ENCODE data around the gene HOXD13.

DNA sequence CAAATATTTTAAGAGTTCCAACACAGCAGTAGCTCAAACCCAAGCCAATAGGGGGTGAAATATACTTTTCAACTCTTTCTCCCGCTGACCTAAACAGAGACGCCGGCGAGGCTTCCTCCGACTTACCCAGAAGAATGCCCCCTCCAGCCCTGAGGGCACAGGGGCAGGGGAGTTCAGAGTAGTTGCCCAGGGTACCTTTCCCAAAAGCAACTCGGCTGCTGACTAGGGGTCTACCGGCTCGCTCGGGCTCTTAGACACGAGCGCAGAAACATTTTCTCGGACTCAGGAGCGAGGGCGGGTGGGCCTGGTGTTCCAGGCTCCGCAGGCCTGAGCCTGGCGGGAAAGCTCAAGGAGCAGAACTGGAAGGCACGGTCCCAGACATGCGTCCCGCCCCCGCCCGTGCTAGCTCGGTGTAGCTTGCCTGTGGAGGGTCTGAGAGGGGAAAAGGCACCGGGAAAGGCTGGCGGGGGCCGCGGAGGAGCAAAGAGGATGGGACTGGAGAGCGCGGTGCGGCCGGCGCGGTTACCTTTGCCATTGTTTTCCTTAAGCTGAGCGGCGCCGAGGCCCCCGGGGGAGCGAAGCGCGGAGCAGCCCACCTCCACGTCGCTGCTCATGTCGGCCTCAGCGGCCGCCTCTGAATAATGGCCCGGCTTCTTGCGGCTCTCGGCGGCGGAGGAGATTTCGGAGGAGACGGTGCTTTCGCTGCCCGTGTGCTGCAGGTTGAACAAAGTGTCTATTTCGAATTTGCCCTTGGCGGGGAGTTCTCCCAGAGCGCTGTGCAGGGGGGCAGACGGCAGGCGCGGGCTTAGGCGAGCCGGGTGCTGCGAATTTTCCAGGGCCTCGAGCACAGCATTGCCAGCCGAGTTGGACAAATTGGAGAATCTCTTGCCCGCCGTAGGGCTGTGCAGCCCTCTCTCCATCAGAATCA is 9.4 kb upstream of the HOXD13 start:
- TF ChIP-seq, protein P1, sequence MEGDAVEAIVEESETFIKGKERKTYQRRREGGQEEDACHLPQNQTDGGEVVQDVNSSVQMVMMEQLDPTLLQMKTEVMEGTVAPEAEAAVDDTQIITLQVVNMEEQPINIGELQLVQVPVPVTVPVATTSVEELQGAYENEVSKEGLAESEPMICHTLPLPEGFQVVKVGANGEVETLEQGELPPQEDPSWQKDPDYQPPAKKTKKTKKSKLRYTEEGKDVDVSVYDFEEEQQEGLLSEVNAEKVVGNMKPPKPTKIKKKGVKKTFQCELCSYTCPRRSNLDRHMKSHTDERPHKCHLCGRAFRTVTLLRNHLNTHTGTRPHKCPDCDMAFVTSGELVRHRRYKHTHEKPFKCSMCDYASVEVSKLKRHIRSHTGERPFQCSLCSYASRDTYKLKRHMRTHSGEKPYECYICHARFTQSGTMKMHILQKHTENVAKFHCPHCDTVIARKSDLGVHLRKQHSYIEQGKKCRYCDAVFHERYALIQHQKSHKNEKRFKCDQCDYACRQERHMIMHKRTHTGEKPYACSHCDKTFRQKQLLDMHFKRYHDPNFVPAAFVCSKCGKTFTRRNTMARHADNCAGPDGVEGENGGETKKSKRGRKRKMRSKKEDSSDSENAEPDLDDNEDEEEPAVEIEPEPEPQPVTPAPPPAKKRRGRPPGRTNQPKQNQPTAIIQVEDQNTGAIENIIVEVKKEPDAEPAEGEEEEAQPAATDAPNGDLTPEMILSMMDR (conservative IDR thresholded peaks at IDR 0.05): no peak
- TF ChIP-seq ZFX (IDR thresholded peaks at IDR 0.05): no peak
